ENCODE results near the gene RASSF3. TPM values are rescaled to one million over a fixed set of nuclear protein-coding genes. Genes with fewer than 3 reads are reported as not detected.
A peak's percentile ranks its signal among the peaks of the same experiment; 100 is the strongest.

The RASSF3 gene
- total RNA-seq, 1 donor from 2014 or later: 28.2 TPM

DNA sequence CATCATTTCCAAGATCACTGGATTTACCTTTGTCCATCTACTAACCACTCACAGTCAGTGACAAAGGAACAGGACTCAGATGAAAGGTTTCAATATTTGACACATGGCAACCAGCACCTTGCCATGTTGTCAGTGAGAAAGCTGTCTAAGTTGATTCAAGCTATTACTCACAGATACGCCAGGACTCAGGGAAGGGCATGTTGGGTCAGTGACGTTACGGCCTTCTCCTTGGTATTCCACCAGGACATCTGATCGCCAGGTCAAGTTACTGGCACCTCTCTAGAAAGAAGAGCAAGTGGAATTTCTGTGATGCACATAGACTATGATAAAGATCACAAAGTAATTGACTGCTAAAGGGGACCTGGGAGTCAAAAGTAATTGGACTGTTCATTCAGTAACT lies 112.5 kb downstream of the RASSF3 start:
- no peak for DNase-seq
- TF ChIP-seq CTCF (IDR thresholded peaks at IDR 0.05; ENCODE audit: partially characterized antibody, unreplicated experiment): no peak
- Mint-ChIP-seq H3K36me3 (ENCODE audit: unreplicated experiment) (peaks cover 11% of the 10 kb centered on the region), H3K27me3 (ENCODE audit: unreplicated experiment) (peaks cover 11% of the 10 kb centered on the region), H3K9me3 (ENCODE audit: unreplicated experiment) (peaks cover 13% of the 10 kb centered on the region), H3K4me1 (ENCODE audit: low read depth, unreplicated experiment) (peaks cover 61% of the 10 kb centered on the region), H3K4me3 (ENCODE audit: unreplicated experiment) (no peak overlapping the region), H3K27ac (ENCODE audit: unreplicated experiment) (peak overlapping the region; percentile 81)

- Mint-ChIP-seq H3K4me1 (ENCODE audit: low read depth, unreplicated experiment) (peaks cover 59% of the 10 kb centered on the region), H3K9me3 (ENCODE audit: unreplicated experiment) (peaks cover 13% of the 10 kb centered on the region), H3K27ac (ENCODE audit: unreplicated experiment) (peak overlapping the region; percentile 24), H3K36me3 (ENCODE audit: unreplicated experiment) (peaks cover 11% of the 10 kb centered on the region), H3K27me3 (ENCODE audit: unreplicated experiment) (peaks cover 11% of the 10 kb centered on the region), H3K4me3 (ENCODE audit: unreplicated experiment) (no peak overlapping the region)
- TF ChIP-seq CTCF (IDR thresholded peaks at IDR 0.05; ENCODE audit: partially characterized antibody, unreplicated experiment): no peak
- no peak for DNase-seq
Observed at GRCh38 chr12:64723630-64724029, 113.3 kb downstream of the RASSF3 start.

DNA sequence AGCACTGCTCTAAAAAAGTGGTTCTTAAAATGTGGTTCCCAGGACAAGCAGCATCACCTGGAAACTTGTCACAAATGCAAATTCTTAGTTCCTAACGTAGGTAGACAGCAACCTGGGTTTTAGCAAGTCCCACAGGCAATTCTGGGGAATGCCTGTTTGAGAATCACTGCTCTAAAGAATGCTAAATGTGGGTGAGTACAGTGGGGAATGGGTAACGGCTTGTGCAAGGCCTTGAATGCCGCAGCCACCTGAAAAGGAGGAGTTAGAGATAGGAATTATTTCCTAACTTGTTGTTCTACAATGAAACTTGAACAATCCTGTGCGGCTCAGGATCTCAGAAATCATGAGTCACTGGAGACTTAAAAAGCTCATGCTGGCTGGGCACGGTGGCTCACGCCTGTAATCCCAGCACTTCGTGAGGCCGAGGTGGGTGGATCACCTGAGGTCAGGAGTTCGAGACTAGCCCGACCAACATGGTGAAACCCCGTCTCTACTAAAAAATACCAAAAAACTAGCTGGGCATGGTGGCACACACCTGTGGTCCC lies 114.0 kb downstream of the RASSF3 start:
- no peak for TF ChIP-seq CTCF (IDR thresholded peaks at IDR 0.05; ENCODE audit: partially characterized antibody, unreplicated experiment)
- Mint-ChIP-seq H3K36me3 (ENCODE audit: unreplicated experiment) (peaks cover 11% of the 10 kb centered on the region), H3K9me3 (ENCODE audit: unreplicated experiment) (peaks cover 13% of the 10 kb centered on the region), H3K27ac (ENCODE audit: unreplicated experiment) (no peak overlapping the region), H3K4me3 (ENCODE audit: unreplicated experiment) (no peak overlapping the region), H3K27me3 (ENCODE audit: unreplicated experiment) (peaks cover 11% of the 10 kb centered on the region), H3K4me1 (ENCODE audit: low read depth, unreplicated experiment) (peaks cover 64% of the 10 kb centered on the region)
- no peak for DNase-seq

GRCh38 chr12:64729909-64730587 lies 119.8 kb downstream of the RASSF3 start:
- no peak for TF ChIP-seq CTCF (IDR thresholded peaks at IDR 0.05; ENCODE audit: partially characterized antibody, unreplicated experiment)
- Mint-ChIP-seq H3K4me3 (ENCODE audit: unreplicated experiment) (peak overlapping the region; percentile 76), H3K9me3 (ENCODE audit: unreplicated experiment) (peaks cover 5% of the 10 kb centered on the region), H3K36me3 (ENCODE audit: unreplicated experiment) (no peaks in the 10 kb centered on the region), H3K4me1 (ENCODE audit: low read depth, unreplicated experiment) (peaks cover 49% of the 10 kb centered on the region), H3K27ac (ENCODE audit: unreplicated experiment) (peak overlapping the region; percentile 95), H3K27me3 (ENCODE audit: unreplicated experiment) (peaks cover 6% of the 10 kb centered on the region)
- no peak for DNase-seq

GRCh38 chr12:64730588-64730969 lies 120.3 kb downstream of the RASSF3 start:
- no peak for TF ChIP-seq CTCF (IDR thresholded peaks at IDR 0.05; ENCODE audit: partially characterized antibody, unreplicated experiment)
- H3K27ac Mint-ChIP-seq (ENCODE audit: unreplicated experiment): peak overlapping the region; percentile 95
- H3K27me3 Mint-ChIP-seq (ENCODE audit: unreplicated experiment): peaks cover 6% of the 10 kb centered on the region
- peaks cover 5% of the 10 kb centered on the region for H3K9me3 Mint-ChIP-seq (ENCODE audit: unreplicated experiment)
- H3K4me1 Mint-ChIP-seq (ENCODE audit: low read depth, unreplicated experiment): peaks cover 47% of the 10 kb centered on the region
- peak overlapping the region; percentile 76 for H3K4me3 Mint-ChIP-seq (ENCODE audit: unreplicated experiment)
- peak; percentile 23 for DNase-seq
- H3K36me3 Mint-ChIP-seq (ENCODE audit: unreplicated experiment): no peaks in the 10 kb centered on the region

All from glutamatergic neuron (in vitro differentiated cells).